Adipocyte (in vitro differentiated cells): ENCODE data around the gene TMEM80.
"Not testable (repeated sequence)": the region's sequence is repeated elsewhere in the genome, so short reads cannot be mapped to it uniquely, and the experiment has no call there.

Source experiments
- DNase-seq: peaks from one replicate; pipeline ENCODE4 v3.0.0-alpha.2; 2015; ENCODE audit warnings: low read depth
- H3K27me3 ChIP-seq: replicated peaks from 2 replicates; pipeline ENCODE4 v1.7.0; 2013; ENCODE audit warnings: mild to moderate bottlenecking, low read length, moderate library complexity; ENCODE audit not compliant: control insufficient read depth, insufficient read depth
- H3K36me3 ChIP-seq: 2 replicates; pipeline ENCODE4 v1.7.0; 2013; ENCODE audit warnings: low read length, mild to moderate bottlenecking, moderate library complexity; ENCODE audit not compliant: control insufficient read depth, insufficient read depth, severe bottlenecking
- H3K4me1 ChIP-seq: 2 replicates; pipeline ENCODE4 v1.7.0; 2013; ENCODE audit warnings: mild to moderate bottlenecking, low read length, moderate library complexity; ENCODE audit not compliant: control insufficient read depth, insufficient read depth
- H3K4me3 ChIP-seq: 2 replicates; pipeline ENCODE4 v1.7.0; 2013; ENCODE audit warnings: mild to moderate bottlenecking, low read length, moderate library complexity
- H3K9ac ChIP-seq: 2 replicates; pipeline ENCODE4 v1.7.0; 2013; ENCODE audit warnings: mild to moderate bottlenecking, low read length, moderate library complexity
- H3K9me3 ChIP-seq: 2 replicates; pipeline ENCODE4 v1.7.0; 2013; ENCODE audit warnings: mild to moderate bottlenecking, low read length, moderate library complexity; ENCODE audit not compliant: control insufficient read depth

Gene TMEM80

GRCh38 chr11:680476-680875 is 15.1 kb upstream of the TMEM80 start:
- Histone ChIP-seq H3K27me3 (no peaks in the 10 kb centered on the region), H3K9me3 (no peaks in the 10 kb centered on the region), H3K4me3 (no peak overlapping the region), H3K36me3 (peaks cover 64% of the 10 kb centered on the region), H3K4me1 (peaks cover 3% of the 10 kb centered on the region), H3K9ac (no peak overlapping the region)
- DNase-seq, result no peak

- Histone ChIP-seq H3K27me3 (no peaks in the 10 kb centered on the region), H3K9me3 (no peaks in the 10 kb centered on the region), H3K4me3 (no peak overlapping the region), H3K36me3 (peaks cover 64% of the 10 kb centered on the region), H3K9ac (no peak overlapping the region), H3K4me1 (peaks cover 3% of the 10 kb centered on the region)
- no peak for DNase-seq
These were observed 14.6 kb upstream of the TMEM80 start for GRCh38 chr11:680970-681369.

DNA sequence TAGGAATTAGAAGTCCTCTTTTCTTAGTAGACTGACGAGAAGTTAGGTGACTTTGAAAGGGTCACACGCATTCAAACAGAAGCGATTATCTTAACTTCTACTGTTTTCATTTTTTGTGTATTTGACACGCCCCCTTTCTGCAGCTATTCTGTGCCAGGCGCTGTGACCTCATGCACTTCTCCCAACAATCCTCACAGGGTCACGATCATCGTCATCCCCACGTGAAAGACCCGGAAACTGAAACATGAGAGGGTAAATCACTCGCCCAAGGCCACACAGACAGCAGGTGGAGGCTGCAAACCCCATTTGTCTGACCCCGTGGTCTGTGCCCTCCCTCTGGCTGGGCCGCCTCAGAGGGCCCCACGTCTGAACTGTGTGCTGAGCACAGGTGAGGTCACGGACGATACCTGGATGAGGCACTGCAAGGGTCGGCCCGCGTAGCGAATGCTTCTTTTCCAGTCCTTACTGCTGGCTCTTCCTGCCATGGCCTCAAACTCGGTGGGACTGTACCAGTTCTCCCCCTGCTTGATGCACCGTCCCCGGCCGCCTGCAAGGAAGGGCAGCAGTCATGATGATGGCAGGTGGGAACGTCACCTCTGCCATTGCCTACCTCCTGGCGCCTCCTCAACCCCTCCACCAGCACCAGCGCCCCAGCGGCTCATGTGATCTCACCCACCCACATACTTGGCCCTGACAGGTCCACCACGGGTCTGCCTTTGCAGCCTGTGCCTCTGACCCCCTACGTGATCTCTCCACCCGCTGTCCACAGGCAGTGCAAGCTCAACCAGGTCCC is 9.0 kb upstream of the TMEM80 start:
- H3K27me3 ChIP-seq, result no peaks in the 10 kb centered on the region
- peaks cover 60% of the 10 kb centered on the region for H3K36me3 ChIP-seq
- H3K9me3 ChIP-seq, result no peaks in the 10 kb centered on the region
- no peak overlapping the region for H3K9ac ChIP-seq
- no peak overlapping the region for H3K4me3 ChIP-seq
- peaks cover 3% of the 10 kb centered on the region for H3K4me1 ChIP-seq
- DNase-seq, result no peak

DNA sequence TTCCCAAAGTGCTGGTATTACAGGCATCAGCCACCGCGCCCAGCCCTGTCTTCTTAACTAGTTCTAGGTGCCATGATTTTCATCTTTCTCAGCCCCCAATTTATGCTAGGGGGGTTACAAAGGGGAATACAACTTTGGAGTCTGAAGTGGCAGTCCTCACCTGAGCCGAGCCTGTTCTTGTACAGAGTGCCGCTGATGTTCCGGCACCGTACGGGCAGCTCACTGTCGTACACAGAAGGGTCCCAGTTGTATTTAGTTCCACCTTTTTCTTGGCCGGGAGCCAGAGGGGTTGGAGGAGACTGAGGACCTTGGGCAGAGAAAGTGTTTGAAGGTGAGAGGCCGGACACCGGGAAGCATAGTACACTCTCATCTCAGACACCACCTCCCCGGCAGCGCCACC is 7.9 kb upstream of the TMEM80 start:
- Histone ChIP-seq H3K4me3 (no peak overlapping the region), H3K9ac (no peak overlapping the region), H3K9me3 (no peaks in the 10 kb centered on the region), H3K4me1 (peaks cover 3% of the 10 kb centered on the region), H3K27me3 (no peaks in the 10 kb centered on the region), H3K36me3 (peaks cover 50% of the 10 kb centered on the region)
- DNase-seq, result no peak

- Histone ChIP-seq H3K9ac (no peak overlapping the region), H3K9me3 (no peaks in the 10 kb centered on the region), H3K36me3 (peaks cover 41% of the 10 kb centered on the region), H3K4me3 (no peak overlapping the region), H3K4me1 (peaks cover 7% of the 10 kb centered on the region), H3K27me3 (no peaks in the 10 kb centered on the region)
- DNase-seq, result no peak
These were observed 6.9 kb upstream of the TMEM80 start for GRCh38 chr11:688681-689080.

- no peaks in the 10 kb centered on the region for H3K27me3 ChIP-seq
- no peak overlapping the region for H3K4me3 ChIP-seq
These were observed 6.0 kb upstream of the TMEM80 start for GRCh38 chr11:689625-690024.

GRCh38 chr11:690244-690643 is 5.4 kb upstream of the TMEM80 start:
- not testable (repeated sequence) for DNase-seq
- peaks cover 28% of the 10 kb centered on the region for H3K36me3 ChIP-seq

More at GRCh38 chr11:689625-690024, 6.0 kb upstream of the TMEM80 start:
- DNase-seq, result no peak
- Histone ChIP-seq H3K9me3 (no peaks in the 10 kb centered on the region), H3K4me1 (peaks cover 13% of the 10 kb centered on the region), H3K36me3 (peaks cover 32% of the 10 kb centered on the region), H3K9ac (no peak overlapping the region)

DNA sequence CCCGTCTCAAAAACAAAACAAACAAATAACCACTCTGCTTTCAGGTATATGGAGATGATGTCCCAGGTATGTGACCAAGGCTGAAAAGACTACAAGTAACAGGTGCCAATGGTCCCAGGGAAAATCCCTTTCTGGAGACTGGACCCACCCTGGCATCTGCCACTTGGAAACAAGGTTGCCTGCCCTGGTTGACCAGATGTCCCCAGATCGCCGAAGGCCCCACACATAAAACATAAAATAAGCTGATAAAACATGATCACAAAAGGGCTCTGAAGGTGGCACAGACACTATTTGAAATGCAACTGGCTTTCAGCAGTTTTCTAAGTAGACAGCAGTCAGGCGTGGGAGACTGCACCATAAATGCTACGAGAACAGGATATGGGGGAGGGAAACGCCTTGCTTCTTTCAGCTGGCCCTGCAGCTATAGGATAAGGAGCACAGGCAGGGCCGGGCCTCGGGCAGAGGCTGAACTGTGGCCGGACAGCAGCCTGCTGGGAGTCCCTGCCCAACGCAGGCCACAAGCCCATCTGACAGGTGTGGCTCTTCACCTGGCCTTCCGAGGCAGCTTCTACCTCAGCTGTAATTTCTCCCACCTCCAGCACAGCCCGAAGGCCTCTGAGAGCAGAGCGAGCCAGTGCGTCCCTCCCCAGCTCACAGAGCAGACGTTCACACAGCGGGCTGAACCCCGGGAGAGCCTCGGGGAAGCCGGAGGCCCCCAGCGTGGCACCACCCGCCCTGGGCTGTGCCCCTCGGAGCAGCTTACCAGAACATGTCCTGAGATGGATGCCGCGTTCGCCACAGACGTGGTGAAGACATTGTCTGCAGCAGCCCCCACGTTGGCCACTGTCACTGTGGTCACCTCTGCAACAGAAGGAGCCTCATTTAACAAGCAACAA is 4.6 kb upstream of the TMEM80 start:
- H3K36me3 ChIP-seq, result peaks cover 28% of the 10 kb centered on the region
- no peak overlapping the region for H3K9ac ChIP-seq
- H3K4me3 ChIP-seq, result no peak overlapping the region
- no peak for DNase-seq
- peaks cover 13% of the 10 kb centered on the region for H3K4me1 ChIP-seq
- H3K27me3 ChIP-seq, result no peaks in the 10 kb centered on the region
- H3K9me3 ChIP-seq, result no peaks in the 10 kb centered on the region

More at GRCh38 chr11:690244-690643, 5.4 kb upstream of the TMEM80 start:
- H3K9me3 ChIP-seq, H3K27me3 ChIP-seq, H3K9ac ChIP-seq, H3K4me3 ChIP-seq: not testable (repeated sequence)
- H3K4me1 ChIP-seq, result peaks cover 13% of the 10 kb centered on the region

- Histone ChIP-seq H3K9ac (no peak overlapping the region), H3K4me1 (peaks cover 17% of the 10 kb centered on the region), H3K9me3 (no peaks in the 10 kb centered on the region), H3K4me3 (no peak overlapping the region), H3K36me3 (peaks cover 19% of the 10 kb centered on the region), H3K27me3 (no peaks in the 10 kb centered on the region)
- no peak for DNase-seq
These were observed 3.7 kb upstream of the TMEM80 start for GRCh38 chr11:691710-692590.

- H3K4me1 ChIP-seq, result peaks cover 27% of the 10 kb centered on the region
- H3K36me3 ChIP-seq, result peaks cover 9% of the 10 kb centered on the region
- no peaks in the 10 kb centered on the region for H3K27me3 ChIP-seq
- no peak for DNase-seq
- H3K4me3 ChIP-seq, result peak overlapping the region; percentile 69
- no peaks in the 10 kb centered on the region for H3K9me3 ChIP-seq
- no peak overlapping the region for H3K9ac ChIP-seq
These were observed 2.7 kb upstream of the TMEM80 start for GRCh38 chr11:692824-693414.
